Fibroblast of lung (primary cell): ENCODE data around the gene C8B. TPM values are rescaled to one million over a fixed set of nuclear protein-coding genes. Genes with fewer than 3 reads are reported as not detected.

Experiments used
- DNase-seq, 2 donors: peaks; one replicate each; pipeline versions ENCODE4 v3.0.0 to v3.0.0-alpha.2; 2010; ENCODE audit warnings: low read depth in 2 of 2
- H2AFZ ChIP-seq: 2 replicates; pipeline ENCODE4 v1.5.1; 2012; ENCODE audit warnings: low read length, control low read depth, inconsistent platforms
- H3K27ac ChIP-seq: 2 replicates; pipeline ENCODE4 v1.5.1; 2011; ENCODE audit warnings: low read length, control low read depth; ENCODE audit not compliant: insufficient read depth
- H3K27me3 ChIP-seq: 2 replicates; pipeline ENCODE4 v1.5.1; 2011; ENCODE audit warnings: mild to moderate bottlenecking, low read length; ENCODE audit not compliant: control insufficient read depth, insufficient read depth
- H3K36me3 ChIP-seq: 2 replicates; pipeline ENCODE4 v1.5.1; 2011; ENCODE audit warnings: low read length; ENCODE audit not compliant: control insufficient read depth, insufficient read depth
- H3K4me1 ChIP-seq: 2 replicates; pipeline ENCODE4 v1.5.1; 2011; ENCODE audit warnings: low read length; ENCODE audit not compliant: control insufficient read depth, insufficient read depth; ENCODE audit errors: extremely low read depth
- H3K4me2 ChIP-seq: 2 replicates; pipeline ENCODE4 v1.5.1; 2011; ENCODE audit warnings: low read length, control low read depth; ENCODE audit not compliant: insufficient read depth; ENCODE audit errors: extremely low read depth
- H3K4me3 ChIP-seq, 4 experiments: fragments of 200-600 bp in 1 of 4; sonication (generic) in 1 of 4; replicated peaks in 1 of 4; 2 replicates each; pipeline ENCODE4 v1.5.1; 2011 to 2016; ENCODE audit warnings: low read length in 4 of 4, low read depth in 3 of 4, mild to moderate bottlenecking in 3 of 4, control low read depth in 2 of 4, inconsistent platforms in 1 of 4, mixed read lengths in 1 of 4; ENCODE audit not compliant: insufficient read depth in 1 of 4; ENCODE audit errors: control extremely low read depth in 1 of 4
- H3K79me2 ChIP-seq: 2 replicates; pipeline ENCODE4 v1.5.1; 2012; ENCODE audit warnings: mild to moderate bottlenecking, low read length, inconsistent platforms; ENCODE audit not compliant: control insufficient read depth, insufficient read depth
- H3K9ac ChIP-seq: 2 replicates; pipeline ENCODE4 v1.5.1; 2011; ENCODE audit warnings: mild to moderate bottlenecking, low read length, control low read depth; ENCODE audit not compliant: insufficient read depth
- H3K9me3 ChIP-seq: 2 replicates; pipeline ENCODE4 v1.5.1; 2012; ENCODE audit warnings: low read depth, low read length; ENCODE audit not compliant: control insufficient read depth, insufficient read depth
- H4K20me1 ChIP-seq: 2 replicates; pipeline ENCODE4 v1.5.1; 2011; ENCODE audit warnings: low read length; ENCODE audit not compliant: control insufficient read depth, insufficient read depth; ENCODE audit errors: extremely low read depth
- CTCF ChIP-seq, 2 donors: IDR thresholded peaks in 1 of 2; conservative IDR thresholded peaks in 1 of 2; 1 replicate in 1 of 2; 2 replicates in 1 of 2; pipeline ENCODE4 v1.5.1; 2011 to 2012; ENCODE audit warnings: low read length in 2 of 2, control low read depth in 1 of 2, inconsistent platforms in 1 of 2, low read depth in 1 of 2, mild to moderate bottlenecking in 1 of 2
- EZH2 ChIP-seq: IDR thresholded peaks from 2 replicates; pipeline ENCODE4 v1.5.1; 2012; ENCODE audit warnings: low read length, control low read depth, mild to moderate bottlenecking; ENCODE audit errors: missing control alignments
- polyA plus RNA-seq, 2 donors: library from polyadenylated mRNA; depleted of rRNA in 1 of 2; stranded (reverse) in 1 of 2; unstranded in 1 of 2; fragments of >200 nt; gene quantifications; 2 replicates each; pipeline ENCODE4 v1.2.1, GENCODE V29; 2011 to 2012; ENCODE audit warnings: missing spikeins in 1 of 2
- total RNA-seq: library from RNA; depleted of rRNA; stranded (reverse); fragments of >200 nt; gene quantifications from 2 replicates; pipeline ENCODE4 v1.2.1, GENCODE V29; 2014

The C8B gene
- total and polyA plus RNA-seq, 2 donors (not counting 1 experiment from before 2014, with no cell fraction given): not detected

GRCh38 chr1:56905667-56906066, 60.1 kb downstream of the C8B start:
- Histone ChIP-seq H3K79me2 (no peaks in the 10 kb centered on the region), H3K9ac (no peak overlapping the region), H3K27ac (no peak overlapping the region), H4K20me1 (no peaks in the 10 kb centered on the region), H3K4me2 (no peak overlapping the region), H2AFZ (no peak overlapping the region), H3K36me3 (no peaks in the 10 kb centered on the region), H3K4me1 (peaks cover 3% of the 10 kb centered on the region), H3K27me3 (no peaks in the 10 kb centered on the region), H3K9me3 (no peaks in the 10 kb centered on the region), H3K4me3 (no peak overlapping the region)
- DNase-seq: no peak
- TF ChIP-seq CTCF (conservative IDR thresholded peaks at IDR 0.05 in 1 of 2, IDR thresholded peaks at IDR 0.05 in 1 of 2; ENCODE audit: low read depth in 1 of 2, low read length in 2 of 2): no peak
- no peak for TF ChIP-seq EZH2

- peak in 1 of 2 donors; percentile 55 for DNase-seq
- no peaks in the 10 kb centered on the region for H3K9me3 ChIP-seq
These were observed 61.0 kb downstream of the C8B start for GRCh38 chr1:56904663-56905397.

GRCh38 chr1:56903778-56904177, 62.0 kb downstream of the C8B start:
- Histone ChIP-seq H3K4me1 (peaks cover 2% of the 10 kb centered on the region), H3K9me3 (no peaks in the 10 kb centered on the region), H3K27me3 (no peaks in the 10 kb centered on the region), H4K20me1 (no peaks in the 10 kb centered on the region), H3K27ac (no peak overlapping the region), H3K4me2 (no peak overlapping the region), H2AFZ (no peak overlapping the region), H3K79me2 (no peaks in the 10 kb centered on the region), H3K4me3 (no peak overlapping the region), H3K9ac (no peak overlapping the region), H3K36me3 (no peaks in the 10 kb centered on the region)
- TF ChIP-seq CTCF (conservative IDR thresholded peaks at IDR 0.05 in 1 of 2, IDR thresholded peaks at IDR 0.05 in 1 of 2; ENCODE audit: low read depth in 1 of 2, low read length in 2 of 2) (no peak), EZH2 (no peak)
- DNase-seq: no peak

More at GRCh38 chr1:56904663-56905397, 61.0 kb downstream of the C8B start:
- Histone ChIP-seq H3K27ac (no peak overlapping the region), H3K9ac (no peak overlapping the region), H3K79me2 (no peaks in the 10 kb centered on the region), H4K20me1 (no peaks in the 10 kb centered on the region), H2AFZ (no peak overlapping the region), H3K4me1 (peaks cover 3% of the 10 kb centered on the region), H3K36me3 (no peaks in the 10 kb centered on the region), H3K27me3 (no peaks in the 10 kb centered on the region), H3K4me3 (no peak overlapping the region), H3K4me2 (no peak overlapping the region)
- TF ChIP-seq EZH2 (no peak), CTCF (conservative IDR thresholded peaks at IDR 0.05 in 1 of 2, IDR thresholded peaks at IDR 0.05 in 1 of 2; ENCODE audit: low read depth in 1 of 2, low read length in 2 of 2) (no peak)
